GM23338 (cell line): ENCODE measurements around the gene PDE1A. TPM values are rescaled to one million over a fixed set of nuclear protein-coding genes. Genes with fewer than 3 reads are reported as not detected.

Experiments
- CREB1 ChIP-seq: fragments of 250-450 bp; sonication (Bioruptor Pico); IDR thresholded peaks from 2 replicates; pipeline ENCODE4 v1.5.0; 2020; ENCODE audit warnings: low read depth, mild to moderate bottlenecking, moderate library complexity
- CTCF ChIP-seq, 2 experiments: fragments of 200-600 bp in 1 of 2; sonication (generic) in 1 of 2; conservative IDR thresholded peaks; 2 replicates each; pipeline versions ENCODE4 v1.5.1 to v1.6.1; 2016 to 2017; ENCODE audit warnings: antibody characterized with exemption in 2 of 2, low read depth in 2 of 2, mild to moderate bottlenecking in 2 of 2, moderate library complexity in 1 of 2
- ETS1 ChIP-seq: IDR thresholded peaks from 2 replicates; pipeline ENCODE4 v1.6.1; 2016; ENCODE audit warnings: antibody characterized with exemption
- EZH2 ChIP-seq: fragments of 200-600 bp; sonication (generic); IDR thresholded peaks from one replicate; pipeline ENCODE4 v1.8.0; 2017; ENCODE audit warnings: antibody characterized with exemption, mild to moderate bottlenecking, low read depth; ENCODE audit not compliant: unreplicated experiment
- POLR2AphosphoS5 ChIP-seq: IDR thresholded peaks from 2 replicates; pipeline ENCODE4 v1.6.1; 2016; ENCODE audit warnings: antibody characterized with exemption, low read depth
- polyA plus RNA-seq: library from polyadenylated mRNA; unstranded; fragments of >200 nt; fragmentation: Nextera tagmentation; extraction: Ambion mirVana; gene quantifications from 2 replicates; pipeline ENCODE4 v1.2.1, GENCODE V29; 2016
- small RNA-seq: library from RNA; depleted of rRNA; stranded (forward); fragments of <200 nt; gene quantifications from one replicate; pipeline ENCODE3, GENCODE V24; 2014; ENCODE audit warnings: low replicate concordance
- total RNA-seq: library from RNA; depleted of rRNA; stranded (reverse); fragments of >200 nt; shearing (Covaris generic); gene quantifications from 2 replicates; pipeline ENCODE4 v1.2.3, GENCODE V29; 2014
- TF ChIP-seq, protein P1 (sequence below): fragments of 250-450 bp; sonication (Bioruptor Pico); IDR thresholded peaks from 2 replicates; pipeline ENCODE4 v1.5.0; 2020; ENCODE audit warnings: mild to moderate bottlenecking, moderate library complexity

The PDE1A gene
- total and polyA plus RNA-seq, 2 experiments from 2014 or later = 0.28 to 0.31 TPM

- TF ChIP-seq, protein P1, sequence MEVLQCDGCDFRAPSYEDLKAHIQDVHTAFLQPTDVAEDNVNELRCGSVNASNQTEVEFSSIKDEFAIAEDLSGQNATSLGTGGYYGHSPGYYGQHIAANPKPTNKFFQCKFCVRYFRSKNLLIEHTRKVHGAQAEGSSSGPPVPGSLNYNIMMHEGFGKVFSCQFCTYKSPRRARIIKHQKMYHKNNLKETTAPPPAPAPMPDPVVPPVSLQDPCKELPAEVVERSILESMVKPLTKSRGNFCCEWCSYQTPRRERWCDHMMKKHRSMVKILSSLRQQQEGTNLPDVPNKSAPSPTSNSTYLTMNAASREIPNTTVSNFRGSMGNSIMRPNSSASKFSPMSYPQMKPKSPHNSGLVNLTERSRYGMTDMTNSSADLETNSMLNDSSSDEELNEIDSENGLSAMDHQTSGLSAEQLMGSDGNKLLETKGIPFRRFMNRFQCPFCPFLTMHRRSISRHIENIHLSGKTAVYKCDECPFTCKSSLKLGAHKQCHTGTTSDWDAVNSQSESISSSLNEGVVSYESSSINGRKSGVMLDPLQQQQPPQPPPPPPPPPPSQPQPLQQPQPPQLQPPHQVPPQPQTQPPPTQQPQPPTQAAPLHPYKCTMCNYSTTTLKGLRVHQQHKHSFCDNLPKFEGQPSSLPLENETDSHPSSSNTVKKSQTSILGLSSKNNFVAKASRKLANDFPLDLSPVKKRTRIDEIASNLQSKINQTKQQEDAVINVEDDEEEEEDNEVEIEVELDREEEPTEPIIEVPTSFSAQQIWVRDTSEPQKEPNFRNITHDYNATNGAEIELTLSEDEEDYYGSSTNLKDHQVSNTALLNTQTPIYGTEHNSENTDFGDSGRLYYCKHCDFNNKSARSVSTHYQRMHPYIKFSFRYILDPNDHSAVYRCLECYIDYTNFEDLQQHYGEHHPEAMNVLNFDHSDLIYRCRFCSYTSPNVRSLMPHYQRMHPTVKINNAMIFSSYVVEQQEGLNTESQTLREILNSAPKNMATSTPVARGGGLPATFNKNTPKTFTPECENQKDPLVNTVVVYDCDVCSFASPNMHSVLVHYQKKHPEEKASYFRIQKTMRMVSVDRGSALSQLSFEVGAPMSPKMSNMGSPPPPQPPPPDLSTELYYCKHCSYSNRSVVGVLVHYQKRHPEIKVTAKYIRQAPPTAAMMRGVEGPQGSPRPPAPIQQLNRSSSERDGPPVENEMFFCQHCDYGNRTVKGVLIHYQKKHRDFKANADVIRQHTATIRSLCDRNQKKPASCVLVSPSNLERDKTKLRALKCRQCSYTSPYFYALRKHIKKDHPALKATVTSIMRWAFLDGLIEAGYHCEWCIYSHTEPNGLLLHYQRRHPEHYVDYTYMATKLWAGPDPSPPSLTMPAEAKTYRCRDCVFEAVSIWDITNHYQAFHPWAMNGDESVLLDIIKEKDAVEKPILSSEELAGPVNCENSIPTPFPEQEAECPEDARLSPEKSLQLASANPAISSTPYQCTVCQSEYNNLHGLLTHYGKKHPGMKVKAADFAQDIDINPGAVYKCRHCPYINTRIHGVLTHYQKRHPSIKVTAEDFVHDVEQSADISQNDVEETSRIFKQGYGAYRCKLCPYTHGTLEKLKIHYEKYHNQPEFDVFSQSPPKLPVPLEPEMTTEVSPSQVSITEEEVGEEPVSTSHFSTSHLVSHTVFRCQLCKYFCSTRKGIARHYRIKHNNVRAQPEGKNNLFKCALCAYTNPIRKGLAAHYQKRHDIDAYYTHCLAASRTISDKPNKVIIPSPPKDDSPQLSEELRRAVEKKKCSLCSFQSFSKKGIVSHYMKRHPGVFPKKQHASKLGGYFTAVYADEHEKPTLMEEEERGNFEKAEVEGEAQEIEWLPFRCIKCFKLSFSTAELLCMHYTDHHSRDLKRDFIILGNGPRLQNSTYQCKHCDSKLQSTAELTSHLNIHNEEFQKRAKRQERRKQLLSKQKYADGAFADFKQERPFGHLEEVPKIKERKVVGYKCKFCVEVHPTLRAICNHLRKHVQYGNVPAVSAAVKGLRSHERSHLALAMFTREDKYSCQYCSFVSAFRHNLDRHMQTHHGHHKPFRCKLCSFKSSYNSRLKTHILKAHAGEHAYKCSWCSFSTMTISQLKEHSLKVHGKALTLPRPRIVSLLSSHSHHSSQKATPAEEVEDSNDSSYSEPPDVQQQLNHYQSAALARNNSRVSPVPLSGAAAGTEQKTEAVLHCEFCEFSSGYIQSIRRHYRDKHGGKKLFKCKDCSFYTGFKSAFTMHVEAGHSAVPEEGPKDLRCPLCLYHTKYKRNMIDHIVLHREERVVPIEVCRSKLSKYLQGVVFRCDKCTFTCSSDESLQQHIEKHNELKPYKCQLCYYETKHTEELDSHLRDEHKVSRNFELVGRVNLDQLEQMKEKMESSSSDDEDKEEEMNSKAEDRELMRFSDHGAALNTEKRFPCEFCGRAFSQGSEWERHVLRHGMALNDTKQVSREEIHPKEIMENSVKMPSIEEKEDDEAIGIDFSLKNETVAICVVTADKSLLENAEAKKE (CRISPR knock-in tag) = no peak
- TF ChIP-seq CTCF (conservative IDR thresholded peaks at IDR 0.05; ENCODE audit: low read depth in 2 of 2) (no peak), POLR2AphosphoS5 (no peak), EZH2 (no peak), ETS1 (no peak), CREB1 (CRISPR knock-in tag) (no peak)
Observed at GRCh38 chr2:182090486-182090885, 336.4 kb downstream of the PDE1A start (continued).

Small RNA genes within 50 kb of the gene (small RNA-seq; reads per million reads assigned to genes)
- not detected for gene RN7SL267P
